A549 (cell line): ENCODE results near the gene PCCB. TPM values are rescaled to one million over a fixed set of nuclear protein-coding genes. Genes with fewer than 3 reads are reported as not detected.

Source experiments
- ATAC-seq, 2 experiments: fragments of 200-7000 bp in 1 of 2; fragments of >200 bp in 1 of 2; cut with Nextera tagmentation in 1 of 2; cut with Tn5 transposase in 1 of 2; 3 replicates each; pipeline versions ENCODE4 v1.8.0 to v1.9.1; 2018 to 2020; ENCODE audit warnings: mild to moderate bottlenecking in 1 of 2, moderate library complexity in 1 of 2
- CTCF ChIA-PET: fragments of 300-600 bp; sonication (Branson Sonifier 250); formaldehyde crosslinking; extraction: SDS; loops from one replicate; lab custom pipeline; 2021; ENCODE audit warnings: antibody characterized with exemption, inconsistent platforms; lab: Yijun Ruan, JAX
- POLR2A ChIA-PET: fragments of 350-600 bp; formaldehyde crosslinking; extraction: SDS; loops from one replicate; lab custom pipeline; 2021; ENCODE audit warnings: antibody characterized with exemption, inconsistent platforms; lab: Yijun Ruan, JAX
- DNase-seq, 2 experiments: peaks; one replicate each; pipeline versions ENCODE4 v3.0.0 to v3.0.0-alpha.2; 2011 to 2016; ENCODE audit warnings: low read depth in 1 of 2, low spot score in 1 of 2
- FAIRE-seq: peaks from 2 replicates; lab custom pipeline; 2011; peaks lifted over from hg19 to GRCh38; lab: Jason Lieb, UNC
- H3K27ac ChIP-seq, 2 experiments: fragments of >200 bp; sonication (Bioruptor Twin); formaldehyde crosslinking; 3 replicates each; pipeline ENCODE4 v1.5.1; 2016 to 2017
- H3K4me1 ChIP-seq: fragments of >200 bp; sonication (Bioruptor Twin); formaldehyde crosslinking; 3 replicates; pipeline ENCODE4 v1.6.1; 2016
- H3K4me2 ChIP-seq: fragments of >200 bp; sonication (Bioruptor Twin); formaldehyde crosslinking; 3 replicates; pipeline ENCODE4 v1.6.1; 2016
- H3K4me3 ChIP-seq: fragments of >200 bp; sonication (Bioruptor Twin); formaldehyde crosslinking; 3 replicates; pipeline ENCODE4 v1.5.1; 2016
- H3K9me3 ChIP-seq: fragments of >200 bp; sonication (Bioruptor Twin); formaldehyde crosslinking; 3 replicates; pipeline ENCODE4 v1.6.1; 2016
- CBX8 ChIP-seq: fragments of 200-600 bp; sonication (generic); IDR thresholded peaks from 2 replicates; pipeline ENCODE4 v1.6.1; 2016
- ESRRA ChIP-seq: fragments of 150-350 bp; IDR thresholded peaks from 2 replicates; pipeline ENCODE4 v1.6.1; 2014; ENCODE audit warnings: mild to moderate bottlenecking, low read length, borderline replicate concordance
- FOSB ChIP-seq: fragments of 250-450 bp; sonication (Bioruptor Pico); IDR thresholded peaks from 2 replicates; pipeline ENCODE4 v1.5.0; 2020; ENCODE audit warnings: mild to moderate bottlenecking, moderate library complexity
- FOSL2 ChIP-seq, 2 experiments: fragments of 450-650 bp in 1 of 2; fragments of >200 bp in 1 of 2; sonication (Bioruptor Twin) in 1 of 2; formaldehyde crosslinking; IDR thresholded peaks; 2 replicates each; pipeline versions ENCODE4 v1.5.0 to v1.6.1; 2016 to 2020; ENCODE audit warnings: mild to moderate bottlenecking in 1 of 2, moderate library complexity in 1 of 2
- FOXS1 ChIP-seq: fragments of 250-450 bp; sonication (Bioruptor Pico); IDR thresholded peaks from 2 replicates; pipeline ENCODE4 v1.5.0; 2020; ENCODE audit warnings: mild to moderate bottlenecking, moderate library complexity
- GATA3 ChIP-seq: IDR thresholded peaks from 2 replicates; pipeline ENCODE4 v1.6.1; 2012; ENCODE audit warnings: borderline replicate concordance
- HES2 ChIP-seq: fragments of >200 bp; sonication (Bioruptor Twin); formaldehyde crosslinking; IDR thresholded peaks from 2 replicates; pipeline ENCODE4 v1.6.1; 2016
- HOXB5 ChIP-seq: fragments of 250-450 bp; sonication (Bioruptor Pico); IDR thresholded peaks from 2 replicates; pipeline ENCODE4 v1.5.0; 2020; ENCODE audit warnings: mild to moderate bottlenecking, moderate library complexity
- KDM1A ChIP-seq: fragments of 200-600 bp; sonication (generic); IDR thresholded peaks from 2 replicates; pipeline ENCODE4 v1.6.1; 2016; ENCODE audit warnings: low read depth, mild to moderate bottlenecking
- KDM5A ChIP-seq: fragments of 200-600 bp; sonication (generic); IDR thresholded peaks from 2 replicates; pipeline ENCODE4 v1.6.1; 2016; ENCODE audit warnings: antibody characterized with exemption, mild to moderate bottlenecking
- MAFK ChIP-seq: fragments of 450-650 bp; IDR thresholded peaks from 2 replicates; pipeline ENCODE4 v1.6.1; 2014; ENCODE audit not compliant: partially characterized antibody
- MAZ ChIP-seq: fragments of 150-350 bp; IDR thresholded peaks from 2 replicates; pipeline ENCODE4 v1.6.1; 2014; ENCODE audit warnings: antibody characterized with exemption, low read depth, low read length, borderline replicate concordance
- NR3C1 ChIP-seq: fragments of >200 bp; sonication (Bioruptor Twin); formaldehyde crosslinking; IDR thresholded peaks from 3 replicates; pipeline ENCODE4 v1.6.1; 2017
- POLR2A ChIP-seq: IDR thresholded peaks from 2 replicates; pipeline ENCODE4 v1.6.1; 2012; ENCODE audit warnings: mild to moderate bottlenecking, low read length
- RARB ChIP-seq: fragments of 250-450 bp; sonication (Bioruptor Pico); IDR thresholded peaks from 2 replicates; pipeline ENCODE4 v1.8.0; 2021; ENCODE audit warnings: mild to moderate bottlenecking, moderate library complexity
- RCOR1 ChIP-seq: fragments of 150-350 bp; IDR thresholded peaks from 2 replicates; pipeline ENCODE4 v1.6.1; 2014; ENCODE audit warnings: antibody characterized with exemption, low read length, low read depth
- RFX5 ChIP-seq: fragments of 450-650 bp; IDR thresholded peaks from 2 replicates; pipeline ENCODE4 v1.7.1; 2014; ENCODE audit warnings: antibody characterized with exemption, mild to moderate bottlenecking, moderate library complexity
- SREBF2 ChIP-seq: fragments of 450-650 bp; IDR thresholded peaks from 2 replicates; pipeline ENCODE4 v1.6.1; 2014; ENCODE audit warnings: mild to moderate bottlenecking, moderate library complexity
- TFCP2L1 ChIP-seq: fragments of 250-450 bp; sonication (Bioruptor Pico); IDR thresholded peaks from 2 replicates; pipeline ENCODE4 v1.5.0; 2021; ENCODE audit warnings: mild to moderate bottlenecking
- ZSCAN20 ChIP-seq: fragments of 250-450 bp; sonication (Bioruptor Pico); IDR thresholded peaks from 2 replicates; pipeline ENCODE4 v1.8.0; 2022; ENCODE audit warnings: mild to moderate bottlenecking, moderate library complexity
- WGBS: methylation state at CpG from one replicate; pipeline ENCODE4 v1.1.6; 2017; ENCODE audit errors: missing lambda C conversion rate; 5-methylcytosine and 5-hydroxymethylcytosine counted together
- polyA plus RNA-seq, 4 experiments: library from polyadenylated mRNA; depleted of rRNA in 3 of 4; stranded (reverse); fragments of >200 nt; fragmentation: RNase III in 1 of 4; extraction: RNeasy Plus Mini Kit Qiagen cat#74134 plus additional on column Dnase treatment in 1 of 4; gene quantifications; 2 replicates in 3 of 4; 3 replicates in 1 of 4; pipeline ENCODE4 v1.2.3, GENCODE V29; 2011 to 2017
- TF ChIP-seq, protein P1 (sequence below): fragments of 250-450 bp; sonication (Bioruptor Pico); IDR thresholded peaks from 2 replicates; pipeline ENCODE4 v1.5.0; 2020; ENCODE audit warnings: low read depth, mild to moderate bottlenecking, moderate library complexity
- TF ChIP-seq, protein P2 (sequence below): fragments of >200 bp; sonication (Bioruptor Twin); formaldehyde crosslinking; IDR thresholded peaks from 3 replicates; pipeline ENCODE4 v1.6.1; 2016
- TF ChIP-seq, protein P3 (sequence below): fragments of 150-350 bp; IDR thresholded peaks from 2 replicates; pipeline ENCODE4 v1.6.1; 2014; ENCODE audit warnings: low read depth, mild to moderate bottlenecking, low read length

The PCCB gene
- polyA plus RNA-seq, 2 of the 4 experiments (the other 2 are of a cell fraction) = 31.7 to 65.5 TPM

DNA sequence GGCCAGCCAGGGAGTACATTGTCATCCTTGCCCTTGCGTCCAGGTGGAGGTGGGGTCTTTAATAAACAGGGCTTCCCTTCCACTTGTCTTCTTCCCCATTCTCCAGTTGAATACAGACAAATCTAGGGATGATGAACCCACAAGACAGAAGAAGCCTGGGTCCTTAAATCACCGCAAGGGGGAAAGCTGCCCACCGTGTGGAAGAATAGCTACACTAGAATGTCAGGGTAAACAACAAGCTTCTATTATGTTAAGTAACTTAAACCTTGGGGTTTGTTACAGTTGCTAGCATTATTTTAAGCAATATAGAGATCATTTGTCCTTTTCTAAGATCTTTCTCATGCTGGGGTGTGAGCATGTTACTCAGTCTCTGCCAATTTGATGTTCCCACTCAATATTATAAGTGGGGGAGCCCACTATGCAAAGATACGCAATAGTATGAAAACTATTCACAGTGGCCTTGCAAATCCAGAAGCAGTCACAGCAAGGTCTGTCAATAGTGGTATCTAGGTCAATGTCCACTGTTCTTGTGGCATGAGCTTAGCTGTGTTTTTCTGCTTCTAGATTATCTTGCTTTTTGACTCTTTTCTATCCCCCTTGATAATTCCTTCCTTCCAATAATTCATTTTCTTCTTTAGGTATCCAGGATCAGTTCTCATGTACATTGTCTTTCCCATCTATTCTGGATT, 12.0 kb upstream of the PCCB start:
- Histone ChIP-seq H3K4me3 (no peak overlapping the region), H3K27ac (no peak overlapping the region), H3K4me2 (no peak overlapping the region), H3K4me1 (no peaks in the 10 kb centered on the region), H3K9me3 (no peaks in the 10 kb centered on the region)
- no peak for ATAC-seq
- TF ChIP-seq MAFK (no peak), RFX5 (no peak), FOXS1 (CRISPR knock-in tag) (no peak), POLR2A (no peak), ESRRA (no peak), HOXB5 (no peak), GATA3 (no peak), NR3C1 (no peak), TFCP2L1 (CRISPR knock-in tag) (no peak), RARB (CRISPR knock-in tag) (no peak), KDM5A (no peak), KDM1A (no peak), ZSCAN20 (CRISPR knock-in tag) (no peak), CBX8 (no peak)
- TF ChIP-seq, protein P1, sequence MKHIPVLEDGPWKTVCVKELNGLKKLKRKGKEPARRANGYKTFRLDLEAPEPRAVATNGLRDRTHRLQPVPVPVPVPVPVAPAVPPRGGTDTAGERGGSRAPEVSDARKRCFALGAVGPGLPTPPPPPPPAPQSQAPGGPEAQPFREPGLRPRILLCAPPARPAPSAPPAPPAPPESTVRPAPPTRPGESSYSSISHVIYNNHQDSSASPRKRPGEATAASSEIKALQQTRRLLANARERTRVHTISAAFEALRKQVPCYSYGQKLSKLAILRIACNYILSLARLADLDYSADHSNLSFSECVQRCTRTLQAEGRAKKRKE (CRISPR knock-in tag) = no peak
- TF ChIP-seq, protein P2, sequence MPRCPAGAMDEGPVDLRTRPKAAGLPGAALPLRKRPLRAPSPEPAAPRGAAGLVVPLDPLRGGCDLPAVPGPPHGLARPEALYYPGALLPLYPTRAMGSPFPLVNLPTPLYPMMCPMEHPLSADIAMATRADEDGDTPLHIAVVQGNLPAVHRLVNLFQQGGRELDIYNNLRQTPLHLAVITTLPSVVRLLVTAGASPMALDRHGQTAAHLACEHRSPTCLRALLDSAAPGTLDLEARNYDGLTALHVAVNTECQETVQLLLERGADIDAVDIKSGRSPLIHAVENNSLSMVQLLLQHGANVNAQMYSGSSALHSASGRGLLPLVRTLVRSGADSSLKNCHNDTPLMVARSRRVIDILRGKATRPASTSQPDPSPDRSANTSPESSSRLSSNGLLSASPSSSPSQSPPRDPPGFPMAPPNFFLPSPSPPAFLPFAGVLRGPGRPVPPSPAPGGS = no peak
- TF ChIP-seq, protein P3, sequence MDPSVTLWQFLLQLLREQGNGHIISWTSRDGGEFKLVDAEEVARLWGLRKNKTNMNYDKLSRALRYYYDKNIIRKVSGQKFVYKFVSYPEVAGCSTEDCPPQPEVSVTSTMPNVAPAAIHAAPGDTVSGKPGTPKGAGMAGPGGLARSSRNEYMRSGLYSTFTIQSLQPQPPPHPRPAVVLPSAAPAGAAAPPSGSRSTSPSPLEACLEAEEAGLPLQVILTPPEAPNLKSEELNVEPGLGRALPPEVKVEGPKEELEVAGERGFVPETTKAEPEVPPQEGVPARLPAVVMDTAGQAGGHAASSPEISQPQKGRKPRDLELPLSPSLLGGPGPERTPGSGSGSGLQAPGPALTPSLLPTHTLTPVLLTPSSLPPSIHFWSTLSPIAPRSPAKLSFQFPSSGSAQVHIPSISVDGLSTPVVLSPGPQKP = no peak
- WGBS = 92% methylated on average over 4 of the region's 4 CpGs
- no peak for DNase-seq
- FAIRE-seq = no peak
- ChIA-PET POLR2A (interaction anchor here (0.6 kb wide), 1 partner anchor 41 kb away, joined by 3 read pairs; no protein-coding TSS in a partner anchor), CTCF (interaction anchor here (0.9 kb wide), 1 partner anchor 11 kb away, joined by 3 read pairs; no protein-coding TSS in a partner anchor)

DNA sequence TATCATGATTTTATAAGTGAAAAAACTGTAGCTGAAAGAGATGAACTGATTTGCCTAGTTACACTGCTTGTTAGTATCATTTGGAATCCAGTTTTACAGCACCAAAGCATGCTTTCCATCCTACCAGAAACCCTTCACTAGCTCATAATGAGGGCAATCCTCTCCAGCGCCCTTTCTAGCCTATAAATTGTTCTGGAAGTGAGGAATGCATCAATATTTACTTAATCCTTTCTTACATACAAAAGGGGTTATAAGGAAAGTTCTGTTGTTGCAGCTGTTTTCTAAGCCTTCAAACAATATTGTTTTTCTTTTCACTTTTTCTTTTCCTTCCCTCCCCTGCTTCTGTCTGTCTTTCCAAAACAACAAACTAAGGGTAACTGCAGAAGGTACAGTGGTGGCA, 11.0 kb upstream of the PCCB start:
- POLR2A ChIA-PET = interaction anchor here (1.1 kb wide), 1 partner anchor 513 kb away, joined by 3 read pairs; the partner anchor contains the start of gene STAG1
- DNase-seq = no peak
- FAIRE-seq = no peak
- 16% methylated on average over 1 of the region's 1 CpG for WGBS
- CTCF ChIA-PET = interaction anchor here (1.1 kb wide), 1 partner anchor 39 kb away, joined by 3 read pairs; no protein-coding TSS in a partner anchor
- TF ChIP-seq KDM5A (no peak), FOSL2 (IDR thresholded peaks at IDR 0.05) (no peak), FOSL2 (CRISPR knock-in tag; IDR thresholded peaks at IDR 0.05) (no peak), FOSB (no peak), RCOR1 (no peak), HES2 (no peak), MAZ (no peak), SREBF2 (no peak)
- Histone ChIP-seq H3K4me3 (no peak overlapping the region), H3K9me3 (no peaks in the 10 kb centered on the region), H3K27ac (no peak overlapping the region), H3K4me2 (no peak overlapping the region), H3K4me1 (no peaks in the 10 kb centered on the region)
- ATAC-seq = no peak
